HUDEP-2 (cell line): ENCODE results near the gene NPY4R2.
"Not testable (repeated sequence)": the region's sequence is repeated elsewhere in the genome, so short reads cannot be mapped to it uniquely, and the experiment has no call there.

Source experiments
- DNase-seq, 76 experiments: peaks; one replicate each; lab custom pipeline; 2025; ENCODE audit not compliant: unreplicated experiment in 76 of 76; lab: John Stamatoyannopoulos, UW

NPY4R2 gene

DNA sequence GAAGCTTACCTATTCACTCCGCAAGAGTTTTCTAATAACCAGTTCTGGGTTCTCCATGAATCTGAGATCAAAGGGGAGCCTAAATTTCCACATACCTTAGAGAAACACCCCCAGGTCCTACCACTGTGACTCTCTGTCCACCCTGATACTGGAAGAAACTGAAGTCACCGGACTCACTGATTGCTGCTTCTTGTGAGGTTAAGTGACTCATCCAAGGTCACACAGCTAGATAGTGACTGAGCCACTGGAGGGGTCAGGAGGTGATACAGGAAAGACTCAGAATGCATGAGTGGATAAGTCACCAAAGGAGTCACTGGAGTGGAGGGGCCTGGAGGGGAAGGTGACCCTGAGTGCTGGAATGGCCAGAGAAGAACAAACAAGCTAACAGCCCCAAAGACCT is 9.8 kb downstream of the NPY4R2 start:
- not testable (repeated sequence) for DNase-seq

DNA sequence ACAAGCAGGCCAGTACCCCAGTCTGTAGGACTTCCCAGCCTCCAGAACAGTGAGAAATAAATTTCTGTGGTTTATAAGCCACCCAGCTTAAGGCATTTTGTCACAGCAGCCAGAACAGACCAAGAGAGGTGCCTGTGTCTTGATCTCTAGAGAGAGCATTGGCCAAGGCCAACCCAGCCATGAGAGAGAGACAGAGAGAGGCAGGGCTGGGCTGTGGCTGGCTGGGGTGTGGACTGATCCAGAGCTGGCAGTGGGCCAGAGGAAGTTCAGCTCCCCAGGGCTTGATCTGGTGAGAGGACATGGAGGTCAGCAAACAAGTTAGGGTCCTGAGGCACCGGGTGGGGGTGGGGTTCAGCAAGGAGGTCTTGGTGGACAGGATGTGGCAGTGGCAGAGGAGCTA is 14.4 kb downstream of the NPY4R2 start:
- DNase-seq = not testable (repeated sequence)

DNA sequence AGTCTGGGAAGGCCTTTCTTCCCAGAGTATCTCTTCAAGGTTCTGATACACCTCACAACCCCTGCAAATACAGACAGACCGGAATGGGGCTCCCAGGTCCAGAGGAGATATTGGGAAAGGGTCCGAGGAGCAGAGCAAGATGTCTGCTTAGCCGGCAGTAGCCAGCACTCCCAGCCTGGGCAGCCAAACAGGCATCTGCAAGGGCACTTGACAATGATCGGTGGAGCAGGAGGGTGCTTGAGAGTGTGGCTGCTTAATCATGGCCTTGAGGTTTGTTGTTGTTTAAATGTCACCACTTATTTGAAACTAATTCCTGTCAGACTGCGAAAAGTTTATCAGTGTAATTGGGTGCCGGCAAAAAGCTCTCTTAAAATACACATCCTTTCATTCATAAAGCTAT is 15.0 kb downstream of the NPY4R2 start:
- DNase-seq = not testable (repeated sequence)

DNA sequence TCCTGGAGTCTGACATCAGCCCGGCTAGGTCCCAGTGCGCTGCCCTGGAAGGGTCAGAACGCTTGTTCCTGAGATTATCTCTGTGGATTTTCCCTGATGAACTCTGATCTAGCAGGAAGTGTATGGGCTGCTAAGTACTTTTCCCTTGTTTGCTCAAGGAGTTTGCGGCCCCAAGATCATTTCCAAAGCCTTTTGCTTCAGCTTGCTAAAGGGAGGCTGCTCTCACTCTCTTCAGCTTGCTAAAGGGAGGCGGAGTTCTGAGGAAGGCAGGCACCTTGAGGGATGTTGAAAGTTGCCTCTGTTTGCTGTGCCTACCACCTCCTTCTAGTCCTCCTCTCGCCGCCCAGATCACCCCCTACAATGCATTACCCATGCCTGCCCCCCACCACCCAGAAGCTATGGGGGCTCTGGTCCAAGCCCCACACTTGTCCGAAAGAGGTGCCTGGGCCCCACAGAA is 18.3 kb downstream of the NPY4R2 start:
- DNase-seq = not testable (repeated sequence)

DNA sequence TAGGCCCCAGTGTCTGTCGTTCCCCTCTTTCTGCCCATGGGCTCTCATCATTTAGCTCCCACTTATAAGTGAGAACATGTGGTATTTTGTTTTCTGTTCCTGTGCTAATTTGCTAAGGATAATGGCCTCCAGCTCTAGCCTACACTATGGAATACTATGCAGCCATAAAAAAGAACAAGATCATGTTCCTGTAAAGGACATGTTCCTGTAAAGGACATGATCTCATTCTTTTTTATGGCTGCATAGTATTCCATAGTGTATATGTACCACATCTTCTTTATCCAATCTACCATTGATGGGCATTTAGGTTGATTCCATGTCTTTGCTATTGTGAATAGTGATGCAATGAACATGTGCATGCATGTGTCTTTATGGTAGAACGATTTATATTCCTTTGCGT is 19.2 kb downstream of the NPY4R2 start:
- DNase-seq = not testable (repeated sequence)

DNA sequence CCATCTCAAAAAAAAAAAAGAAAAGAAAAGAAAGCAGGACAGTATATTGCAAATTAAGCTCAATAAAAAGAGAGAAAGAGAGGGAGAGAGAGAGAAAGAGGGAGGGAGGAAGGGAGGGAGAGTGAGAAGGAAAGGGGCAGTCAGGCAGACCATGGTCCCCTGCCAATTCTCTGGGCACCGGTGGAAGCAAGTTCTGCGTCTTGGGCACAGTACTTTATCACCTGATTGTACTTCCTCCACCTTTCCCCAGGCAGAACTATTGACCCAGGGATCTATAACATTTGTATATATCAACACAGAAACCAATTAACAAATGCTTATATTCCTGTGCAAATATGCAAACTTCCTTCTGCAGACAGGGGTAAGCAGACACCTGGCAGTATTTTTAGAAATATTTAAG is 22.4 kb downstream of the NPY4R2 start:
- DNase-seq = not testable (repeated sequence)

DNA sequence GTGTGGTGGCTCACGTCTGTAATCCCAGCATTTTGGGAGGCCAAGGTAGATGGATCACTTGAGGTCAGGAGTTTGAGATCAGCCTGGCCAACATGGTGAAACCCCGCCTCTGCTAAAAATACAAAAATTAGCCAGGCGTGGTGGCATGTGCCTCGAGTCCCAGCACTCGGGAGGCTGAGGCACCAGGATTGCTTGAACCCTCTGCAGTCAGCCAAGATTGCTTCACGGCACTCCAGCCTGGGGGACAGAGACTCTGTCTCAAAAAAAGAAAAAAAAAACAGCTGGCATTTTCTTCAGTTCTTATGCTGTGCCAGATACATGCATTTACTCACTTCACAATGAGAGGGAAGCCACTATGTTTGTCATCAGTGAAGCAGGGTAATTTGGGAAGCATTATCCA is 22.9 kb downstream of the NPY4R2 start:
- not testable (repeated sequence) for DNase-seq

DNA sequence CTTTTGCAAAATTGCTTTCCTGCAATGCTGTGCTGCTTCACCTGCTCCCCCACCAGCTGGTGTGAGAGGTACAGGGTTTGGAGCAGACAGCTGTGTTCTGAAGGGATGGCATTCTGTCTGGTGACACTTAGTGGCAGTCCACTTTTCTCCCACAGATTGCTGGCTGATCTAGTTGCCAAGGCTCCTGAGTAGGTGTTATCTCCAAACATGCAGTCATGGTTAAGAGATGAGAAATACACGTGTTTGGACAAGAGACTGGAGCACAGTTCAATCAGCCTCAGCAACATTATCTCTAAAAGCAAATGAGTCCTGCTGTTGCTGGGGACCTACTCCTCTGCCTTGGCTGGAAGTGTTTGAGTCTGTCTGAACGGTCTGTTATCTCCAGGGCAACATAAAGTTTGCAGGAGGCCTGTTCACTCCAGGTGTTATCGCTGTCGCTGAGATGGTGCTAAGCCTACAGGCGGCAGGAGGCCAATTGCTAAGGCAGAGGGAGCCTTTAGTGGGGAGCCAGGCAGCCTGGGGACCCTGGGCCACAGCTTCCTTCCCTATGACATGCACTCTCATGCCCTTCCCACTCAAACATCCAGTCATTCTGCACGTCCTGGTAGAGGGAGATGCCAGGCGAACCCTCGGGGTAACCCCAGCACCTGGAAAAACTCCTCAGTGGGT is 24.0 kb downstream of the NPY4R2 start:
- peak in 60 of 76 experiments; percentile 2 to 80 (median 40) for DNase-seq

DNA sequence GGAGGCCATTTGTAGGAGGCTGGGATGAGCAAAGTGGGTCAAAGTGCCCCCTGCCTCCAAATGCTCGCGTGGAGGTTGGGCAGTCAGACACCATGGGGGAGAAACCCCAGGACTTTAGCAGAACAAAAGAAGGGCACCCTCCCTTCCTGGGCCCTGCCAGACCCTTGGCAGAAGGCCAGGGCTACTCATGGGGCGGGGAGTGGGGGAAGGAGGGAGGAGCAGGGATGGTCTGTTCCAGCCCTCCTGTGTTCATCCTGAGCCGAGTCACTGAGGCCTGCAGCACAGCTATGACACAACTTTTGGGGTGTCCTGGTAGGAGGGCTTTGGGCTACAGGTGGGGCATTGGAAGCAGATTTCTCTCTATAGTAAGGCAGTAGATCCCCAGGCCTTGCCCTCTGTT is 24.9 kb downstream of the NPY4R2 start:
- DNase-seq = not testable (repeated sequence)

DNA sequence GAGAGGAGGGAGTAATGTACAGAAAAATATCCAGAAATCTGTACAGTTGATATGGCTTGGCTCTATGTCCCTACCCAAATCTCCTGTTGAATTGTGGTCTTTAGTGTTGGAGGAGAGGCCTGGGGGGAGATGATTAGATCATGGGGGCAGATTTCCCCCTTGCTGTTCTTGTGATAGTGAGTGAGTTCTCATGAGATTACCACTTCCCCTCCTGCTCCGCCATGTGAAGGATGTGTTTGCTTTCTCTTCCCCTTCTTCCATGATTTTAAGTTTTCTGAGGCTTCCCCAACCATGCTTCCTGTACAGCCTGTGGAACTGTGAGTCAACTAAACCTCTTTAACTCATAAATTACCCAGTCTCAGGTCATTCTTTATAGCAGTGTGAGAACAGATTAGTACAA is 29.0 kb downstream of the NPY4R2 start:
- not testable (repeated sequence) for DNase-seq

DNA sequence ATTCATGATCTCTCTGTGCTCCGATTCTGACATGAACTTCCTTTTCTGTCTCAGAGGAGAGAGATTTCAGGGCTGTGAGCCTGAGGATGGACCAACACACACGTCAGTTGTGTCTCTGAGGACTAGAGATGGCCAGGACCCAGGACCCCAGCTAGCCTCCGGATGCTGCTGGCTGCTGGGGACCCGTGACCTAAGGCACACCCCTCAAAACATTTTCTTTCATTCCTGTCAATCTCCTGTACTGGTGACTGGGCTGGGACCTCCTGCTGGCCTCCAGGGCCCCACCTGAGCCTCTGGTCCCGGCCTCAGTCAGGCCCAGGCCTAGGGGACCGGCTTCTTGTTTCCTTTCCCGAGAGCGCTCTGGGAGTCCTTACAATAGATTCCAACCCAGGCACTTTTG is 38.7 kb downstream of the NPY4R2 start:
- not testable (repeated sequence) for DNase-seq

DNA sequence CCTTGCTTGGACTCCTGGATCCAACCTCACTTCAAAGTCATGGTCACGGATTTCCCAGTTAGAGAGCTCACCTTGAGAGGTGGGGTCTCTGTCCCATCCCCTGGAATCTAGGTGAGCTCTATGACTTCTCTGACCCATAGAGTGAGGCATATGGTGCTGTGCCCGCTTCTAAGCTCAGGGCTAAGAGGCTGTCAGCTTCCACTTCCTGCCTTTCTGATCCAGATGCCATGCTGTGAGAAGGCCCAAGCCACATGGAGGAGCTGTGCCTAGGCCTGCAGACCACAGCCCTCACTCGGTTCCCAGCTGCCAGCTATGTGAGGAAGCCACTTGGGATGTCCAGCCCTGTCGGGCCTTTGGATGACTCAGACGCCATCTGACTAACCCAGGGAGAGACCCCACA is 41.2 kb downstream of the NPY4R2 start:
- DNase-seq = not testable (repeated sequence)

DNA sequence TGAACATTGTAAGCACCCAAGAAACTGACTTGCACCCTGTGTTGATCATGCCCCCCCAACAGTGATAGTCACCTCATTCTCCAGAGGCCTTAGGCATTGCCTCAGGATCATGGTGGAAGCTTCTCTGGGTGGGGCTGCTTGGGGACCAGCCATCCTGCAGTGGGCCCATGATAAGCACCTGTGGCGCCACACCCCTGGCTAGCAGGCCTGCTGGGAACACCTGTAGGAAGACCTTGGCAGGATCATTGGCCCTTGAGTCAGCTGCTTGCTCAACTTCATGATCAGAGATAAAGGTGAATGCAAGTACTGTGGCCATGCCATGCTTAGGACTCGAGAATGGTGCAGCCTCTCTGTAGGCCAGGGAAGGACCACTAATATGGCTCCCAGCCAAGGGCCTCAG is 42.2 kb downstream of the NPY4R2 start:
- not testable (repeated sequence) for DNase-seq

DNA sequence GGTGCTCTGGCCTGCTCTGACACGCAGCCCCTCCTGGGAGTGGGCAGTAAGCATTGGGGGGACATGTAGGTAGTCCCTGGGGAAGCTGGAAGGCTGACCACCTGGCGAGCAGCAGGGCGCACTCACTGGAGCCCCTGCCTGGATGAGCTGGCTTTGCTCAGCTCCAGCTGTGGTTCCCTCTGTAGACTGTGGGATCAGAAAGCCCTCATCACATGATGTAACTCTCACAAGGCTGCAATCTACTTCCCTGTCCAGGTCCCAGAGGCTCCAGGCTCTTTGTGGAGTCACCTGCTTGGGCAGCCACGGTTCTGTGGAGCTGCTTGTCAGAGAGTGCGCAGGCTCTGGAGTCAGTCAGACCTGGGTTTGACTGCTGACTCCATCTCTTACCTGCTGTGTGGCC is 44.3 kb downstream of the NPY4R2 start:
- not testable (repeated sequence) for DNase-seq

DNA sequence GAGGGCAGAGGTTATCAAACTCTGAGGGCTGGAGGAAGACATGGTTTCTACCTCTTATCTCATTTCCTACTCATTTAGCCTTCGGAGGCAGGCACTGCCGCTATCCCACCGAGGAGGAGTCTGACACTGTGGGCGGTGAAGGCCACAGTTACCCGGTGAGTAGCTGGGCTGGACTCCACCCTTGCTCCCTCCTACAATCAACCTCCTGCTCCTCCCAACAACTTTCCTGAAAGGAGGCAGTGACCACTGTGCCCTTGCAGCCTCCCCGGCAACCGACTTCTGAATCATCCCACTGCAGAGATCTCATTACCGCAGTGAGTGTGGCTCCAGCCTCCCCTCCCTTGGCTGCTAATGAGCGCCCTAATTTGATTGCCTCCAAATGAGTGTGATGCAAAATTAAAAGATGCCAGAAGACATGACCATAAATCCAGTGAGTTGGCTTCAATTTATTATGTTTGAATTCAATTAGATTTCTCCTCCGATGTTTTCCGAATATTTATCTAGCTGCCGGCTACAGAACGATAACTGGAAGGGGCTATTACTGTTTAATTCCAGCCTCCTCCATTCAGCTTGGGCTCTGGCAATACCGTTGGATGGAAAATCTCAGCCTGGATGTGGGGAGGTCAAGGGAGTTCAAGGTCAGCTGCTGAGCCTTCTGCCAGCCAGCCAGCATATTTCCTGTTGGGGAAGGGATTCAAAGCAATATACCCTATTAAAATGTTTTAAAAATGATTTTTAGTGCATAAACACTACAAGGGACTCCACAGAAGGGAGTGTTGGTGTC is 46.0 kb downstream of the NPY4R2 start:
- not testable (repeated sequence) for DNase-seq

DNA sequence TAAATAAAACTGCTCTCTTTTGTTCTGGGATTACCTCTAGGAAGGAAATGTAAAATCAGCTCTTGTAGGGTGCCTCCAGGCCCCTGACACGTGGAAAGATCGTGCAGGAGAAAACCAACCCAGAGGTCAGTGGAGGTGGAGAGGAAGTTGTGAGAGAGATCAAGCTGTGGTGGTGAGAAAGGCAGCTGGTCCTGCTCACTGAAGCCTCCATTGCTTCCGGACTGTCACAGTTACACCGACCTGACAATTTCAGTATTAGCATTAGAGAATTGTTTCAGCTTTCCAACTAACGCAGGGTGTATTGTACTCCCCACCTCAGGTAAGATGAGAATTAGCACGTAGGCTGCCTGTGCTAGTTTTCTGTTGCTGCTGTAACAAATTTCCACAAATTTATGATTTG is 50.5 kb downstream of the NPY4R2 start:
- DNase-seq = not testable (repeated sequence)

DNA sequence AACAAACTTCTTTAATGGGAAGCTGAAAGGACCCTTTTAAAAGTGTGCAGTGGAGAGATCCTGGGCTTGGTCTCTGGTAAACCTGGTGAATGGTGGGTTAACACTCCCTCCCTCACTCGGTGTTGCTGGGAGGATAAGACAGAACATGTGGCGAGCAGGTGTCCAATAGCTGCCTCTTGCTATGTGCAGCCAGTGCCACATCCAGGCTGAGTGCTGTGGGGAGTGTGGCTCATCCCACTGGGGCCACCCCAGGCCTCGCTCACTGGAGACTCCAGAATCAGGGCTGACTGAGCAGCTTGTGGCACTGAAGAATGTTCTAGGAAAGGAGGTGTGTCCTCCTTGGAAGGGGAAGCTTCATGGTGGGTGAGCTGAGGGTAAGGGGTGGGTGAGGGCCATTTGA is 51.6 kb downstream of the NPY4R2 start:
- not testable (repeated sequence) for DNase-seq

DNA sequence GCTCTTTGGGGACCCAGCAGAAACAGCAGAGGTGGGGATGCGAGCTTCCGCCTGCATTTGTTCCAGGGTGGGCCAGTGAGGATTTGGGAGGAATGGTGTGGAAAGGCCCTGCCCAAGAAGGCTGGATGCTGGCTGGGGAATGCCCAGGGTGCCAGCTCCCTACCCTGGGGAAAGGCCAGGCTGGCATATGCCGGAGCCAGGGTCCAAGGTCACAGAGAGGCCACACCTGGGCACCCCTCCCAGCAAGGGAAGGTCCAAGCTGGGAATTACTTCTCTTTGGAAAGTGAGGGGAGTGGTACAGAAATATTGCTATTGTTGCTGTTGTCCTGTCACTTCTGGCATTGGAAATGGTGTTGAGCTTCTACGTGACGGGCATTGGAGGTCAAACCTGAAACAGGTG is 53.1 kb downstream of the NPY4R2 start:
- not testable (repeated sequence) for DNase-seq

DNA sequence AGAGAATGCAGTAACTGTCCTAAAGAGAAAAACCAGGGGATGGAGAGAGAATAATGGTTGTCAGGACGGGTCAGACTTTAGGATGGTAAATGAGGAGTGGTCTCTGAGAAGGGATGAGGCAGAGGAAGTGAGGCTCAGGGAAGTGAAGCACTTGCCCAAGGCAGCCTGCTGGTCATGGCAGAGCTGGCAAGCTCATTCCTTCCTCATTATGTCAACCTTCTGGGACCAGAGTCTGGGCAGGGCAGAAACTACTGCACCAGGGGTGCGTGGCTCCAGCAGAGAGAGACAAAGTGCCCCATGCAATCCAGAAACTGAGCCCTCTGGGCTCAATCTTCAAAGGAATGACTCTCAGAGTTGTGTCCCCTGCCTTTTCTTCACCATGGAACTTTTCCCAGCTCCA is 53.6 kb downstream of the NPY4R2 start:
- DNase-seq = not testable (repeated sequence)
